NB4 (cell line): Measurements from ENCODE around the gene TM9SF2.

Source experiments
- CTCF ChIP-seq: IDR thresholded peaks from one replicate; pipeline ENCODE4 v1.5.1; 2012; ENCODE audit warnings: low read depth, low read length
- MAX ChIP-seq: IDR thresholded peaks from 2 replicates; pipeline ENCODE4 v1.6.1; 2011; ENCODE audit warnings: low read depth, low read length
- MYC ChIP-seq: IDR thresholded peaks from 2 replicates; pipeline ENCODE4 v1.6.1; 2011; ENCODE audit warnings: low read depth, low read length

- TF ChIP-seq CTCF (no peak), MAX (no peak), MYC (no peak)
Measured at GRCh38 chr13:99563404-99563803, 62.1 kb downstream of the TM9SF2 start.
